ENCODE results near the gene FOLR2. TPM values are rescaled to one million over a fixed set of nuclear protein-coding genes. Genes with fewer than 3 reads are reported as not detected.
A peak's percentile ranks its signal among the peaks of the same experiment; 100 is the strongest.
"Not testable (repeated sequence)": the region's sequence is repeated elsewhere in the genome, so short reads cannot be mapped to it uniquely, and the experiment has no call there.

FOLR2 gene
- total RNA-seq, 4 donors from 2014 or later = 5.3 to 28.6 (median 9.7) TPM

DNA sequence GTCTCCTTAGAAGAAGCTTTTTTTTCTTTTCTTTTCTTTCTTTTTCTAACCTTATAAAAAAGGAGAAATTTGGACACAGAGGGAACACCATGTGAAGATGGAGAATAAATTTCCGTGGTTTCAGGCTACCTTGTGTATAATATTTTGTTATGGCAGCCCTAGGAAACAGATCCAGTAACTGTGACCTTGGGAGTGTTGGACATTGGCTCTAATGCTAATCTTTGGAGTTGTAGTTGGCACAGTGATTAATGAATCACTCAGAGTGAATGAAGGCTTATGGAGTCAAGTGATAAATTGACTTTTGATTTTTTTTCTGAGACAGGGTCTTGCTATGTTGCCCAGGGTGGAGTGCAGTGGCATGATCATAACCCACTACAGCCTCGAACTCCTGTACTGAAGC lies 42.9 kb downstream of the FOLR2 start:
- no peak for DNase-seq
- H3K4me3 ChIP-seq (replicated peaks in 1 of 3) = no peak overlapping the region
- H3K36me3 ChIP-seq = no peaks in the 10 kb centered on the region
- H3K27me3 ChIP-seq = no peaks in the 10 kb centered on the region
- TF ChIP-seq POLR2A (IDR thresholded peaks at IDR 0.05) (no peak), CTCF (IDR thresholded peaks at IDR 0.05) (no peak)
- H3K4me1 ChIP-seq = no peaks in the 10 kb centered on the region
- no peak overlapping the region for H3K27ac ChIP-seq
- no peaks in the 10 kb centered on the region for H3K9me3 ChIP-seq
- intact Hi-C loops (cut with DNase I) = no loop called here
- WGBS, 2 donors = 96 to 98% methylated on average over 2 of the region's 2 CpGs

GRCh38 chr11:72260574-72260973 lies 44.0 kb downstream of the FOLR2 start:
- Histone ChIP-seq H3K9me3 (no peaks in the 10 kb centered on the region), H3K4me3 (replicated peaks in 1 of 3) (no peak overlapping the region)
- intact Hi-C loops (cut with DNase I) = no loop called here

DNA sequence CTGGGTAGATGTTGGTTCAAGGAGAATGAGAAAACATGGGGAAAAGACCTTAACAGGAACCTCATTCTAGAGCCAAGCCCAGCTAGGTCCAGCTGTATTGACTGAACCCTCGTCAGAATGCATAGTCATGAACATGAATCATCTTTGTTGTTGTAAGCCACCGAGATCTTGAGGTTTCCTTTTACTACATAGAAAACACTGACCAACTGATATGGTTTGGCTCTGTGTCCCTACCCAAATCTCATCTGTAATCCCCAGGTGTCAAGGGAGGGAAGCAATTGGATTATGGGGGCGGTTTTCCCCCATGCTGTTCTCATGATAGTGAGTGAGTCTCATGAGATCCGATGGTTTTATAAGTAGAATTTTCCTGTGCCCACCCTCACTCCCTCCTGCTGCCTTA lies 46.8 kb downstream of the FOLR2 start:
- H3K9me3 ChIP-seq = no peaks in the 10 kb centered on the region
- no peaks in the 10 kb centered on the region for H3K36me3 ChIP-seq
- no peak overlapping the region for H3K27ac ChIP-seq
- H3K4me1 ChIP-seq = peaks cover 0 to 4% of the 10 kb centered on the region in 2 donors
- DNase-seq = no peak
- TF ChIP-seq POLR2A (IDR thresholded peaks at IDR 0.05) = no peak
- TF ChIP-seq CTCF (IDR thresholded peaks at IDR 0.05) = no peak
- intact Hi-C loops (cut with DNase I) = no loop called here
- H3K4me3 ChIP-seq (replicated peaks in 1 of 3) = no peak overlapping the region
- WGBS, 2 donors = 72 to 80% methylated on average over 4 of the region's 4 CpGs
- no peaks in the 10 kb centered on the region for H3K27me3 ChIP-seq

More at GRCh38 chr11:72260574-72260973, 44.0 kb downstream of the FOLR2 start:
- Histone ChIP-seq H3K36me3 (no peaks in the 10 kb centered on the region), H3K4me1 (no peaks in the 10 kb centered on the region), H3K27me3 (no peaks in the 10 kb centered on the region), H3K27ac (no peak overlapping the region)
- no peak for DNase-seq
- TF ChIP-seq CTCF (IDR thresholded peaks at IDR 0.05) (no peak), POLR2A (IDR thresholded peaks at IDR 0.05) (no peak)
- WGBS, 2 donors = 72 to 78% methylated on average over 5 of the region's 5 CpGs

DNA sequence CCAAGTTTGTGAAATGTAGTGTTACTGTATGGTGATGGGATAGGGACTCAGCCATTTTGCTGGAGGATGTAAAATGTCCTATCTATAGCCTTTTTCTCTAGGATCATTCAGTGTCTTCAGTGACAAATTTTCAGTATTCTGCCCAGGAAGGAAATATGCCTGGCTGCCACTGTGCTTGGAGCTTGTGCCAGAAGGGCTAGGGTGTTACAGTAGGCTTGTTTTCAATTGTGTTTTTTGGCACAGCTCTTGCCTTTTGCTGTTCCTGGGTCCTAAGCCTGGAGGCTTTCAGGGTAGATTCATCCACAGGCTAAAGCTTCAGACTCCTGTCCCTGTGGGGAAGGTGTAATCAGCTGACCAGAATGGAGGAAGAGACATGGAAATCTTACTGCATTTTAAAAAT lies 49.4 kb downstream of the FOLR2 start:
- Histone ChIP-seq H3K9me3 (no peaks in the 10 kb centered on the region), H3K4me1 (peaks cover 0 to 4% of the 10 kb centered on the region in 2 donors), H3K27ac (peak overlapping the region in 1 of 3 donors; percentile 49), H3K36me3 (no peaks in the 10 kb centered on the region), H3K4me3 (replicated peaks in 1 of 3) (no peak overlapping the region), H3K27me3 (no peaks in the 10 kb centered on the region)
- intact Hi-C loops (cut with DNase I) = no loop called here
- TF ChIP-seq POLR2A (IDR thresholded peaks at IDR 0.05) (no peak), CTCF (IDR thresholded peaks at IDR 0.05) (no peak)
- peak in 1 of 2 donors; percentile 57 for DNase-seq

DNA sequence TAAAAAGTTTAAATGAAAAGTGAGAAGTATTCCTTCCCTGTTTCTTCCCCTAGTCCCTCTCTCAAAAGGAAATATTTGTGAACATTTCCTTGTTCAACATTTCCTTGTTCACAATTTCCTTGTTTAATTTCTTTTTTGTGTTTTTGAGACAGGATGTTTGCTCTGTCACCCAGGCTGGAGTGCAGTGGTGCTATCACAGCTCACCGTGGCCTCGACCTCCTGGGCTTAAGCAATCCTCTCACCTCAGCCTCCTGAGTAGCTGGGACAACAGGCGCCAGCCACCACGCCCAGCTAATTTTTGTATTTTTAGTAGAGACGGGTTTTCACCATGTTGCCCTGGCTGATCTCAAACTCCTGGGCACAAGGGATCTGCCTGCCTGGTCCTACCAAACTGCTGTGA lies 50.4 kb downstream of the FOLR2 start:
- DNase-seq; H3K36me3 ChIP-seq; H3K9me3 ChIP-seq; intact Hi-C loops (cut with DNase I); H3K27me3 ChIP-seq; H3K4me1 ChIP-seq; H3K4me3 ChIP-seq (replicated peaks in 1 of 3); H3K27ac ChIP-seq: not testable (repeated sequence)
- WGBS, 2 donors = 82 to 91% methylated on average over 5 of the region's 5 CpGs

All from thyroid gland (tissue), 4 donors.